PC-3 (cell line): ENCODE measurements around the gene LSM8. TPM values are rescaled to one million over a fixed set of nuclear protein-coding genes. Genes with fewer than 3 reads are reported as not detected.

Experiments used
- ATAC-seq: fragments of 200-7000 bp; cut with Tn5 transposase; 2 replicates; pipeline ENCODE4 v1.9.1; 2020; ENCODE audit warnings: mild to moderate bottlenecking, moderate library complexity
- BruUV-seq: library from RNA; stranded (reverse); fragments of 400-500 nt; replicated peaks from 2 replicates; lab custom pipeline; 2021; lab: Mats Ljungman, UMichigan
- CTCF ChIA-PET: fragments of 300-600 bp; sonication (Branson Sonifier 250); formaldehyde crosslinking; loops from one replicate; lab custom pipeline; 2022; ENCODE audit warnings: antibody characterized with exemption; lab: Charles Lee
- POLR2A ChIA-PET: fragments of 300-600 bp; sonication (Branson Sonifier 250); formaldehyde crosslinking; loops from one replicate; lab custom pipeline; 2022; ENCODE audit warnings: antibody characterized with exemption; ENCODE audit not compliant: unreplicated experiment; lab: Charles Lee
- DNase-seq: peaks from one replicate; pipeline ENCODE4 v3.0.0-alpha.2; 2015
- H2AFZ ChIP-seq: fragments of 300-600 bp; sonication (generic); 2 replicates; pipeline ENCODE4 v1.6.0; 2016; ENCODE audit warnings: antibody characterized with exemption, low read length
- H3F3A ChIP-seq: fragments of 300-600 bp; sonication (generic); one replicate; pipeline ENCODE4 v1.6.0; 2017; ENCODE audit warnings: antibody characterized with exemption, low read length, control low read depth, mild to moderate bottlenecking; ENCODE audit not compliant: unreplicated experiment
- H3K27ac ChIP-seq: fragments of 300-600 bp; sonication (generic); 2 replicates; pipeline ENCODE4 v1.5.1; 2016; ENCODE audit warnings: mild to moderate bottlenecking, low read length
- H3K27me3 ChIP-seq: fragments of 300-600 bp; sonication (generic); 2 replicates; pipeline ENCODE4 v1.6.1; 2016; ENCODE audit warnings: low read length, mixed read lengths
- H3K36me3 ChIP-seq: fragments of 300-600 bp; sonication (generic); 2 replicates; pipeline ENCODE4 v1.6.1; 2016; ENCODE audit warnings: low read depth, mixed run types, low read length, mixed read lengths
- H3K4me1 ChIP-seq: fragments of 300-600 bp; sonication (generic); 2 replicates; pipeline ENCODE4 v1.5.1; 2016; ENCODE audit warnings: low read length; ENCODE audit not compliant: insufficient read depth
- H3K4me2 ChIP-seq: fragments of 300-600 bp; sonication (generic); 2 replicates; pipeline ENCODE4 v1.6.0; 2016; ENCODE audit warnings: low read length
- H3K4me3 ChIP-seq: fragments of 300-600 bp; sonication (generic); 2 replicates; pipeline ENCODE4 v1.5.1; 2016; ENCODE audit warnings: mild to moderate bottlenecking, low read length, mixed read lengths
- H3K79me2 ChIP-seq: fragments of 300-600 bp; sonication (generic); 2 replicates; pipeline ENCODE4 v1.6.1; 2017; ENCODE audit warnings: low read length, mixed read lengths
- H3K9ac ChIP-seq: fragments of 300-600 bp; sonication (generic); 2 replicates; pipeline ENCODE4 v1.6.0; 2016; ENCODE audit warnings: mild to moderate bottlenecking, low read length
- H3K9me2 ChIP-seq: fragments of 300-600 bp; sonication (generic); replicated peaks from 2 replicates; pipeline ENCODE4 v1.6.1; 2016; ENCODE audit warnings: mixed run types, low read length, mixed read lengths
- H3K9me3 ChIP-seq: fragments of 300-600 bp; sonication (generic); 2 replicates; pipeline ENCODE4 v1.6.1; 2016; ENCODE audit warnings: low read length, mixed read lengths
- H4K20me1 ChIP-seq: fragments of 300-600 bp; sonication (generic); 2 replicates; pipeline ENCODE4 v1.6.1; 2016; ENCODE audit warnings: low read length, mixed read lengths
- CTCF ChIP-seq: fragments of 300-600 bp; sonication (generic); conservative IDR thresholded peaks from 2 replicates; pipeline ENCODE4 v1.5.1; 2017; ENCODE audit warnings: antibody characterized with exemption, low read depth, mild to moderate bottlenecking, low read length
- EZH2 ChIP-seq: fragments of 300-600 bp; sonication (generic); IDR thresholded peaks from one replicate; pipeline ENCODE4 v1.6.1; 2017; ENCODE audit warnings: antibody characterized with exemption, mild to moderate bottlenecking, low read length; ENCODE audit not compliant: unreplicated experiment
- EZH2phosphoT487 ChIP-seq: fragments of 300-600 bp; sonication (generic); IDR thresholded peaks from 2 replicates; pipeline ENCODE4 v1.6.1; 2018; ENCODE audit warnings: mild to moderate bottlenecking, antibody characterized with exemption, low read length, borderline replicate concordance
- intact Hi-C: fragments of 100-400 bp; cut with micrococcal nuclease; formaldehyde crosslinking; loops from 2 replicates; pipeline ENCODE4 v1.9.0; 2023
- total RNA-seq: library from RNA; depleted of rRNA; stranded (reverse); fragments of >200 nt; gene quantifications from 2 replicates; pipeline ENCODE4 v1.2.3, GENCODE V29; 2014

The LSM8 gene
- total RNA-seq, 1 experiment from 2014 or later = 55.1 TPM

DNA sequence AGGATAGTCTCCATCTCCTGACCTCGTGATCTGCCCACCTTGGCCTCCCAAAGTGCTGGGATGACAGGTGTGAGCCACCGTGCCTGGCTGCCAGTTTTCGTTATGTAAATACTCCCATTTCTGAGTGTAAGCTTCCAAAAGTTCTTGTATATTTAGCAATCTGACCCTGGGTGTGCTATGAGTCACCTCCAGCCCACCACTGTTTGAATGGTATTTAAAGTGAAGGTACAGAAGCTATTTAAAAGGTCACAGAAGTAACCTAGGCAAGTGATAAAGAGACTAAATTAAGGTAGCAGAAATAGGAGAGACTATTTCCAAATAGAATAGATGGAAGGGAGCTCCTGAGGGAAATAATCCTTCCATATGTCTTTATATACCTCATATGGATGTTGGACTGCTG, 36.6 kb downstream of the LSM8 start:
- Histone ChIP-seq H3K27ac (no peak overlapping the region), H3K4me2 (no peak overlapping the region), H3F3A (no peaks in the 10 kb centered on the region), H2AFZ (no peak overlapping the region), H3K9me3 (no peaks in the 10 kb centered on the region), H3K9ac (no peak overlapping the region), H3K4me1 (no peaks in the 10 kb centered on the region), H3K4me3 (no peak overlapping the region), H3K36me3 (no peaks in the 10 kb centered on the region), H3K9me2 (no peaks in the 10 kb centered on the region), H3K27me3 (0 out of 2 replicates have a peak, but pooled peaks cover 9% of the 10 kb centered on the region), H3K79me2 (no peaks in the 10 kb centered on the region), H4K20me1 (no peaks in the 10 kb centered on the region)
- intact Hi-C loops = no loop called here
- POLR2A ChIA-PET = no interaction called here
- BruUV-seq = no TSS peak
- TF ChIP-seq EZH2 (no peak), EZH2phosphoT487 (no peak), CTCF (no peak)
- CTCF ChIA-PET = no interaction called here
- ATAC-seq (no peak), DNase-seq (no peak)

- Histone ChIP-seq H3K36me3 (no peaks in the 10 kb centered on the region), H4K20me1 (no peaks in the 10 kb centered on the region), H3K4me1 (no peaks in the 10 kb centered on the region), H3K79me2 (no peaks in the 10 kb centered on the region), H2AFZ (no peak overlapping the region), H3K4me3 (no peak overlapping the region), H3K9me2 (no peaks in the 10 kb centered on the region), H3K4me2 (no peak overlapping the region), H3K9ac (no peak overlapping the region), H3K27ac (no peak overlapping the region), H3K9me3 (no peaks in the 10 kb centered on the region), H3F3A (no peaks in the 10 kb centered on the region), H3K27me3 (peaks cover 24% of the 10 kb centered on the region; the same call in 1 of the 2 replicates)
- CTCF ChIA-PET = no interaction called here
- POLR2A ChIA-PET = no interaction called here
- ATAC-seq (no peak), DNase-seq (no peak)
- intact Hi-C loops = no loop called here
- BruUV-seq = no TSS peak
- TF ChIP-seq CTCF (no peak), EZH2phosphoT487 (no peak)
Measured at GRCh38 chr7:118222591-118222990, 38.6 kb downstream of the LSM8 start.

GRCh38 chr7:118224521-118224920, 40.6 kb downstream of the LSM8 start, which contains the start of gene ANKRD7:
Gene ANKRD7 (plus strand): TSS chr7:118224704. CDS start chr7:118224831, 127 bp downstream.
- no peaks in the 10 kb centered on the region for H3F3A ChIP-seq
- intact Hi-C loops = no loop called here
- no peak within 1 kb of the TSS for H2AFZ ChIP-seq
- ChIA-PET POLR2A (no interaction called here), CTCF (no interaction called here)
- no peak within 1 kb of the TSS for H3K4me3 ChIP-seq
- H3K36me3 ChIP-seq = no peaks in the 10 kb centered on the region
- H3K27ac ChIP-seq = no peak within 1 kb of the TSS
- ATAC-seq (no peak), DNase-seq (no peak)
- no peak within 1 kb of the TSS for H3K9ac ChIP-seq
- H3K79me2 ChIP-seq = no peaks in the 10 kb centered on the region
- no peaks in the 10 kb centered on the region for H4K20me1 ChIP-seq
- TF ChIP-seq EZH2 (no peak), EZH2phosphoT487 (no peak), CTCF (no peak)
- no TSS peak for BruUV-seq
- H3K4me2 ChIP-seq = no peak within 1 kb of the TSS
- H3K9me2 ChIP-seq = no peaks in the 10 kb centered on the region
- H3K4me1 ChIP-seq = no peaks in the 10 kb centered on the region
- peaks cover 18% of the 10 kb centered on the region; the same call in 1 of the 2 replicates for H3K27me3 ChIP-seq
- no peaks in the 10 kb centered on the region for H3K9me3 ChIP-seq
